K562 (cell line): ENCODE data around the gene SRSF6. TPM values are rescaled to one million over a fixed set of nuclear protein-coding genes. Genes with fewer than 3 reads are reported as not detected.

ENCODE experiments used
- ATF3 ChIP-seq, 2 experiments: fragments of 450-650 bp in 1 of 2; sonication (generic) in 1 of 2; formaldehyde crosslinking in 1 of 2; IDR thresholded peaks in 1 of 2; conservative IDR thresholded peaks in 1 of 2; 2 replicates each; pipeline versions ENCODE4 v1.6.1 to v1.8.1; 2016 to 2023; ENCODE audit warnings: mild to moderate bottlenecking in 2 of 2, moderate library complexity in 2 of 2, inconsistent platforms in 1 of 2, missing genetic modification reagents in 1 of 2
- ATF7 ChIP-seq: fragments of 450-650 bp; IDR thresholded peaks from 2 replicates; pipeline ENCODE4 v1.7.1; 2014; ENCODE audit warnings: mild to moderate bottlenecking, moderate library complexity
- CBX8 ChIP-seq: fragments of 200-600 bp; sonication (generic); IDR thresholded peaks from 2 replicates; pipeline ENCODE4 v1.6.1; 2012; ENCODE audit warnings: borderline replicate concordance, mixed run types, low read depth, mild to moderate bottlenecking, moderate library complexity, mixed read lengths, low read length, control low read depth, inconsistent platforms; ENCODE audit not compliant: poor library complexity, severe bottlenecking; ENCODE audit errors: extremely low read depth
- CC2D1A ChIP-seq: fragments of 450-650 bp; IDR thresholded peaks from 2 replicates; pipeline ENCODE4 v1.6.1; 2017; ENCODE audit warnings: mild to moderate bottlenecking
- CREB1 ChIP-seq, 2 experiments: sonication (generic) in 1 of 2; formaldehyde crosslinking in 1 of 2; IDR thresholded peaks; 2 replicates each; pipeline versions ENCODE4 v1.6.1 to v1.8.0; 2012 to 2022; ENCODE audit warnings: inconsistent platforms in 1 of 2, mild to moderate bottlenecking in 1 of 2, missing genetic modification reagents in 1 of 2, moderate library complexity in 1 of 2
- CTCF ChIP-seq, 3 experiments: IDR thresholded peaks in 2 of 3; conservative IDR thresholded peaks in 1 of 3; 2 replicates each; pipeline ENCODE4 v1.5.1; 2011 to 2012; ENCODE audit warnings: low read length in 3 of 3, mild to moderate bottlenecking in 3 of 3, control low read depth in 2 of 3, improper control_type of control experiment in 1 of 3, inconsistent platforms in 1 of 3, low read depth in 1 of 3, mixed read lengths in 1 of 3, moderate library complexity in 1 of 3; ENCODE audit not compliant: insufficient read depth in 2 of 3
- EHMT2 ChIP-seq: fragments of 450-650 bp; IDR thresholded peaks from 2 replicates; pipeline ENCODE4 v1.6.1; 2018; ENCODE audit warnings: antibody characterized with exemption
- FOXK2 ChIP-seq, 2 experiments: fragments of 450-650 bp; IDR thresholded peaks in 1 of 2; conservative IDR thresholded peaks in 1 of 2; 2 replicates each; pipeline ENCODE4 v1.6.1; 2016; ENCODE audit warnings: low read depth in 2 of 2, mild to moderate bottlenecking in 1 of 2
- KLF16 ChIP-seq: IDR thresholded peaks from 2 replicates; pipeline ENCODE4 v1.6.1; 2016; ENCODE audit warnings: antibody characterized with exemption
- PHF8 ChIP-seq: fragments of 200-600 bp; sonication (generic); IDR thresholded peaks from 2 replicates; pipeline ENCODE4 v1.6.1; 2012; ENCODE audit warnings: mixed run types, mild to moderate bottlenecking, inconsistent platforms, low read length, moderate library complexity, borderline replicate concordance
- PTRF ChIP-seq: fragments of 450-650 bp; IDR thresholded peaks from 2 replicates; pipeline ENCODE4 v1.6.1; 2016; ENCODE audit warnings: mild to moderate bottlenecking, missing genetic modification characterization, missing compliant biosample characterization
- STAG1 ChIP-seq: sonication (generic); formaldehyde crosslinking; IDR thresholded peaks from 2 replicates; pipeline ENCODE4 v1.5.0; 2020; ENCODE audit warnings: missing genetic modification reagents, borderline replicate concordance
- ZBTB9 ChIP-seq: fragments of 450-650 bp; formaldehyde crosslinking; IDR thresholded peaks from 2 replicates; pipeline ENCODE4 v1.4.0; 2020; ENCODE audit warnings: mild to moderate bottlenecking, moderate library complexity
- ZNF165 ChIP-seq: fragments of 250-450 bp; sonication (Bioruptor Pico); IDR thresholded peaks from 2 replicates; pipeline ENCODE4 v1.4.0; 2020; ENCODE audit warnings: borderline replicate concordance
- polyA plus RNA-seq, 8 experiments: library from polyadenylated mRNA; depleted of rRNA in 4 of 8; stranded (reverse) in 5 of 8; unstranded in 3 of 8; fragments of >200 nt; fragmentation: Nextera tagmentation in 2 of 8; fragmentation: Illumina TruSeq in 1 of 8; extraction: Ambion mirVana in 2 of 8; extraction: Trizol in 1 of 8; gene quantifications; 2 replicates each; pipeline versions ENCODE4 v1.2.1 to v1.2.3, GENCODE V29; 2011 to 2014; ENCODE audit warnings: inconsistent platforms in 1 of 8, missing spikeins in 1 of 8
- total RNA-seq, 7 experiments: library from RNA; depleted of rRNA in 6 of 7; stranded (reverse); fragments of >200 nt in 6 of 7; fragmentation: Illumina TruSeq in 2 of 7; extraction: Trizol in 2 of 7; gene quantifications; 2 replicates each; pipeline versions ENCODE4 v1.2.1 to v1.2.3, GENCODE V29; 2011 to 2021; ENCODE audit warnings: low replicate concordance in 1 of 7

SRSF6 gene
- total and polyA plus RNA-seq, 9 of the 15 experiments (the other 6 are each of a cell fraction or from before 2014, with no cell fraction given), result 52.4 to 165 (median 117) TPM

- TF ChIP-seq CTCF (IDR thresholded peaks at IDR 0.05 in 2 of 3, conservative IDR thresholded peaks at IDR 0.05 in 1 of 3; ENCODE audit: insufficient read depth in 2 of 3, low read depth in 1 of 3, low read length in 3 of 3), result peak; percentile 76 to 91 (median 78)
- 0 out of 4 replicates have a peak, but pooled peaks of 1 of the 2 experiments have one; percentile 29 for TF ChIP-seq FOXK2 (conservative IDR thresholded peaks at IDR 0.05 in 1 of 2, IDR thresholded peaks at IDR 0.05 in 1 of 2; ENCODE audit: low read depth in 2 of 2)
- TF ChIP-seq EHMT2, result no peak
- TF ChIP-seq PHF8, result no peak
- no peak for TF ChIP-seq ATF3 (IDR thresholded peaks at IDR 0.05)
- TF ChIP-seq ATF3 (CRISPR knock-in tag; conservative IDR thresholded peaks at IDR 0.05), result no peak
- TF ChIP-seq CBX8, result no peak
- no peak for TF ChIP-seq CREB1 (IDR thresholded peaks at IDR 0.05)
- no peak for TF ChIP-seq CREB1 (CRISPR knock-in tag; IDR thresholded peaks at IDR 0.05)
- no peak for TF ChIP-seq ZNF165
- TF ChIP-seq ATF7, result 0 out of 2 replicates have a peak, but pooled peaks have one; percentile 11
- peak; percentile 92; the same call in 1 of the 2 replicates for TF ChIP-seq STAG1
- peak; percentile 42; the same call in 1 of the 2 replicates for TF ChIP-seq CC2D1A
- TF ChIP-seq PTRF (tag), result no peak
- TF ChIP-seq ZBTB9 (CRISPR knock-in tag), result no peak
- TF ChIP-seq KLF16, result peak; percentile 57; the same call in 1 of the 2 replicates
Observed at GRCh38 chr20:43448748-43449535, 8.8 kb upstream of the SRSF6 start (continued).
